Large intestine (tissue), 3 donors: Measurements from ENCODE around the gene JAKMIP1. TPM values are rescaled to one million over a fixed set of nuclear protein-coding genes. Genes with fewer than 3 reads are reported as not detected.
"Not testable (repeated sequence)": the region's sequence is repeated elsewhere in the genome, so short reads cannot be mapped to it uniquely, and the experiment has no call there.

Experiments
- DNase-seq, 2 donors: peaks; one replicate each; pipeline versions ENCODE4 v3.0.0 to v3.0.0-alpha.2; 2013
- H3K27ac ChIP-seq: one replicate; pipeline ENCODE4 v1.5.1; 2013; ENCODE audit warnings: low read length
- H3K27me3 ChIP-seq: 2 replicates; pipeline ENCODE4 v1.6.1; 2013; ENCODE audit warnings: low read length; ENCODE audit not compliant: control insufficient read depth, insufficient read depth
- H3K36me3 ChIP-seq: 2 replicates; pipeline ENCODE4 v1.6.1; 2013; ENCODE audit warnings: low read length; ENCODE audit not compliant: control insufficient read depth, insufficient read depth
- H3K4me1 ChIP-seq: one replicate; pipeline ENCODE4 v1.6.1; 2013; ENCODE audit warnings: low read length; ENCODE audit not compliant: control insufficient read depth, insufficient read depth
- H3K4me3 ChIP-seq: one replicate; pipeline ENCODE4 v1.5.1; 2013; ENCODE audit warnings: low read length
- H3K9me3 ChIP-seq: one replicate; pipeline ENCODE4 v1.6.1; 2013; ENCODE audit warnings: mild to moderate bottlenecking, low read depth, low read length, moderate library complexity; ENCODE audit not compliant: control insufficient read depth
- WGBS: methylation state at CpG from one replicate; pipeline ENCODE4 v1.1.5; 2013; ENCODE audit warnings: low lambda C conversion rate; ENCODE audit not compliant: insufficient coverage; 5-methylcytosine and 5-hydroxymethylcytosine counted together
- polyA plus RNA-seq: library from polyadenylated mRNA; unstranded; fragments of 120-200 nt; gene quantifications from one replicate; pipeline ENCODE4 v1.2.1, GENCODE V29; 2013

JAKMIP1 gene
- polyA plus RNA-seq, 1 donor = 2.1 TPM

DNA sequence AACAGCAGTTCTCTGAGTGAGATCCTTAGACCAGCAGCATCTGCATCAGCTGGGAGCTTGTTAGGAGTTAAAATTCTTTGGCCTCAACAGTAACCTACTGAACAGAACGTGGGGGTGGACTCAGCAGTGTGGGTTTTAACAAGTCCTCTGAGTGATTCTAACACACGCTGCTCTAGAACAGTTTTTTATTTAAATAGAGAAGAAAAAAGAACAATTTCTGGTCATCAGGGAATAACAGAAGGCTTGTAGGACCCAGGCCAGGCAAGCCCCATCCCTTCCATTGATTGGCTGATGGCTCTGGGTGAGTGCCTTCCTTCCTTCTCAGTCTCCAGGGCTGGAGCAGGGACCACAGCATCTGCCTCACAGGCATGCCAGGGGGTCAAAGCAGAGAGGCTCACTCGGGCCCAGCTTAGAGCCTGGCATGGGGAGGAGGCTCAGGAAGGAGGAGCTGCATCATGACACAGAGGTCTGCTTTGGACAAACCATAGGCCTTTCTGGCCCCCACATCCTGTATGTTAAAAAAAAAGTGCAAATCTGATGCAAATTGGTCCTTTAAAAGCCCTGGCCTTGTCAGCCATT, 56.7 kb downstream of the JAKMIP1 start:
- WGBS = no CpG with 5 or more reads among the region's 3 CpGs
- Histone ChIP-seq H3K36me3 (no peaks in the 10 kb centered on the region), H3K4me3 (no peak overlapping the region), H3K9me3 (no peaks in the 10 kb centered on the region), H3K4me1 (no peaks in the 10 kb centered on the region), H3K27ac (no peak overlapping the region), H3K27me3 (no peaks in the 10 kb centered on the region)
- no peak for DNase-seq

DNA sequence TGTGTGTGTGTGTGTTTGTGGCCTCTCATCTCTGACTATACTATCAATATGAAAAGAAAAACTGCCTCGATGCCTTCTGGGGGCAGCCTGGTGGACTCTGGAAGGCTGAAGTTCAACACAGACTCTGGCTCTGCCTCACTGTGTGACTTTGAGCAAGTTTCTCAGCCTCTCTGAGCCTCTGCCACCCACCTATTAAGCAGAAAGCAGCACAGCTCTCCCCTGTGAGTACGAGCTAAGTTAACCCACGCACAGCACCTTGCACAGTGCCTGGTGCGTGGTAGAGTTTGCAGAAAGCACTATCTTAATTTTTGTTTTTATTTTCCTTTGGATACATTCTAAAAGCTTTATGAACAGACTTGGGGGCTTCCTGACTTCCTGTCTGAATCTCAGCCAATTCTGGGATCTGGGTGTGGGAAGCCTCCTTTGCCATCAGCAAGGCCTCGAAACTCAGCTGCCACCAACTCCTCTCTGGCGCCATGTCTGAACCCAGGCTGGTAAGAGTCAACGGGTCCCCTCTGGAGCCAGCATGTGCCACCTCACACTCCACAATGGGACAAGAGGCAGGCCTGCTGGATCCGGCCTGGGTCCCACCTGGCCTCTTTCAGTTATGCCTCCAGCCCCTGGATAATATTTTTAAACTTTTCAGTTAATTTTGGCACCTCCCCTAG, 57.3 kb downstream of the JAKMIP1 start:
- Histone ChIP-seq H3K36me3 (no peaks in the 10 kb centered on the region), H3K27ac (no peak overlapping the region), H3K4me3 (no peak overlapping the region), H3K4me1 (no peaks in the 10 kb centered on the region), H3K27me3 (no peaks in the 10 kb centered on the region), H3K9me3 (no peaks in the 10 kb centered on the region)
- no peak for DNase-seq
- WGBS = no CpG with 5 or more reads among the region's 8 CpGs

DNA sequence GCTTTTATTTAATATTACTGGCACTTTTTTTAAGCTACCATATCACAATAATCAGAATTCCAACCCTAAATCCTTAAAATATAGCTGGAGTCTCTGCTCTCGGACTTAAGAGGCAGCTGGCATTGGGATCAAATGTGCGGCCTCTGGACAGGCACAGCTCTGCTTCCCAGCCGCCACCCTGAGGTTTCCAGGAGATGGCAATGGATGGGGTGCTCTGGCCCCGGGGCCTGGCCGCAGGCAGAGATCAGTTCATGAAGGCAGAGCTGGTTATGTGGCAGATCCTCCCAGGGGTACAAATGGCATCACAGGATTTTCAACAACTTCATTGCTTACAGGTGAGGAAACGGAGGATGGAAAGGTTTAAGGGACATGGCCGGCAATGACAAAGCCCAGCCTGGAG, 57.8 kb downstream of the JAKMIP1 start:
- no peaks in the 10 kb centered on the region for H3K4me1 ChIP-seq
- H3K9me3 ChIP-seq = no peaks in the 10 kb centered on the region
- H3K36me3 ChIP-seq = no peaks in the 10 kb centered on the region
- no peak overlapping the region for H3K27ac ChIP-seq
- no peak overlapping the region for H3K4me3 ChIP-seq
- H3K27me3 ChIP-seq = no peaks in the 10 kb centered on the region
- no peak for DNase-seq
- no CpG with 5 or more reads among the region's 7 CpGs for WGBS

DNA sequence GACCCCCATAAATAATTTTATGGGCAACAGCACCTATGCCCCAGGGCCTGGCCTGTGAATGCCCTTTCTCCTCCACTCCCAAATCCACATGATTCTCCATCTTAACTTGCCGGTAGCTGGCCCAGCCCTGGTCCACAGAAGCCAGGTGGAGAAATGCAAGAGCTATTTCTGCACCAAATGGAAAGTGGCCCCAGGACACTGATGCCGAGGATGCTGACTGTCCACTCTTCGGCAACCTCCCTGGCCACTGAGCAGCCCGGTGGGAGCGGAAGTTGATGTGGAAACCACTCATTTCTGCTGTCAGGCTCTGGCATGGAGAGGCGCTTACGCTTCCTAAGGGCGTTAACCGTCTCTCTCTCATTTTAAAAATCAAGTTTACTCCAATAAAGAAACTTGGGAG, 58.8 kb downstream of the JAKMIP1 start:
- Histone ChIP-seq H3K4me1 (no peaks in the 10 kb centered on the region), H3K36me3 (no peaks in the 10 kb centered on the region), H3K4me3 (no peak overlapping the region), H3K27ac (no peak overlapping the region), H3K9me3 (no peaks in the 10 kb centered on the region), H3K27me3 (no peaks in the 10 kb centered on the region)
- DNase-seq = no peak
- 95% methylated on average over 4 of the region's 9 CpGs for WGBS

- not testable (repeated sequence) for H3K4me1 ChIP-seq, H3K9me3 ChIP-seq, DNase-seq, H3K27me3 ChIP-seq, H3K4me3 ChIP-seq, H3K36me3 ChIP-seq, H3K27ac ChIP-seq
- whole genome bisulfite sequencing = no CpG with 5 or more reads among the region's 14 CpGs
These were observed 59.3 kb downstream of the JAKMIP1 start for GRCh38 chr4:6141021-6141420.

DNA sequence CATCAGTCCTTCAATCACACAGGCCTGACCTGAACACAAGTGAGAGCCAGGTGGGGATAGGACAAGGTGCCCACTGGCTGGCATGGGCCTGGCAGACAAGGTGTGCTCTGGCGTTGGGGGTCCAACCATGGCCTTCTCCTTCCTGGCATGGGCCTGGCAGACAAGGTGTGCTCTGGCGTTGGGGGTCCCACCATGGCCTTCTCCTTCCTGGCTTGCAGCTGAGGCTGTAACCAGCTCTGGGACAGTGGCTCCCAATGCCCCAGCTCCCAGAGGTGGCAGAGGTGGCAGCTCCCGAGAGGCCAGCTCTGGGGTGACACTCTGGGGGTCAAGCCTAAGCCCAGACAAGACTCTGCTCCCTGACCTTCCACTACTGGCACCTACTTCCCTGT, 62.6 kb downstream of the JAKMIP1 start:
- H3K4me1 ChIP-seq = no peaks in the 10 kb centered on the region
- no peaks in the 10 kb centered on the region for H3K9me3 ChIP-seq
- no CpG with 5 or more reads among the region's 3 CpGs for WGBS
- no peak overlapping the region for H3K27ac ChIP-seq
- H3K27me3 ChIP-seq = no peaks in the 10 kb centered on the region
- no peak overlapping the region for H3K4me3 ChIP-seq
- no peak for DNase-seq
- no peaks in the 10 kb centered on the region for H3K36me3 ChIP-seq

DNA sequence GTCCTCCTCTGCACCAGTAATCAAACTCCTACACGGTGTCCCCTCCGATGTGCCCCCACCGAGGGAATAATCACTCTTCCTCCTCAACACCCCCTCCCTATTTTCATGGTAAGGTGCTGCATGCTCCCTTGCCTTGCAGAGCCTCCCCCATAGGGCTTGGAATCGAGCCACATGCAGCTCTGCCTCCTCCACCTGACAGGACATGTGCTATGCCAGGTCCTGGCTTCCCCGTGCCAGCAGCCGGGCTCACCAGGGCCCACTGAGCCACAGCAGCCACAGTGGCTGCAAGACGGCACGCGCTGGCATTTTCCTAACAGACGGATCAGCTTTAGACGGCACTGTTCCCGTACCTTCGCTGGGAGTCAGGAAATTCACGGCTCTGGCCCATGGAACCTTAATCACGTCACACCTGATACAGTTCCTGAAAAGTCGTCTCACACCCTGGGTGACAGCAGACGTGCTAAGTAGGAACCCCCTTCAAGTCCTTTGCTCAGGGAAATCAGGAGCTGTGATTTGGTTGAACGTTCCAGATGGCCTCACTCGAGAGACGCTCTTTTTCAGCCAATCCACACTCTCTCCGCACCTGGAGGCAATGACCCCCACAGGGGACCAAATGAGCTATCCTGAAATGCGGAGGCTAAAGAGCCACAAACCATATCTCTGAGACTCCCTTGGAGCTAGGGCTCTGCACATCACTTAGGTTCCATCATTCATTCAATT, 63.2 kb downstream of the JAKMIP1 start:
- no CpG with 5 or more reads among the region's 22 CpGs for WGBS
- Histone ChIP-seq H3K27me3 (no peaks in the 10 kb centered on the region), H3K27ac (no peak overlapping the region), H3K36me3 (no peaks in the 10 kb centered on the region), H3K9me3 (no peaks in the 10 kb centered on the region), H3K4me1 (no peaks in the 10 kb centered on the region), H3K4me3 (no peak overlapping the region)
- DNase-seq = no peak

DNA sequence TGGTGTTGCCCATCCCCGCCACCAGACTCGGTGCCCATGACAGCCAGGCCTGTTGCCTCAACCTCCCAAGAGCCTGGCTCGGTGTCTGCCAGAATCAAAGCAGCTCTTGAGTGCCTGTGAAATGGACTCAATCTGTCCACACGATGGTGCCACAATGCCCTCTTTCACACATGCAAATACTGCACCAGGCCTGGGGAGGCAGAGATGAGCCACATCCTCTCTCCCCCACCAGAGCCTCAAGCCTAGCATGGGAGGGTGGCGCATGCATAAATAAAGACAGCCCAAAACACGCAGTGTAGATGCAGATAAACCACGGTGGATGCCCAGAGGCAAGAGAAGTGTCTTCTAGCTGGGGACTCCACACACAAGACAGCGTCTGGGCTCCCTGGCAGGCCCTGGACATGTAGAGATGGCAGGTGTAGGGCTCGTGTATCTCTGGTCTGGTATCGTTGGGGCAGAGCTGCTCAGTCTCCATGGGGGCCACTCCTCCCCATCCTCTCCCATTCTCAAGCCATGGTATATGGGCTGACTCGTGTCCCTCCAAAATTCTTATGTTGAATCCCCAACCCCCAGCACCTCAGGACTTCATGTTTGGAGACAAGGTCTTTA, 65.6 kb downstream of the JAKMIP1 start:
- no peak for DNase-seq
- H3K9me3 ChIP-seq = no peaks in the 10 kb centered on the region
- H3K27ac ChIP-seq = no peak overlapping the region
- no peaks in the 10 kb centered on the region for H3K27me3 ChIP-seq
- H3K4me1 ChIP-seq = no peaks in the 10 kb centered on the region
- WGBS = no CpG with 5 or more reads among the region's 11 CpGs
- no peaks in the 10 kb centered on the region for H3K36me3 ChIP-seq
- H3K4me3 ChIP-seq = no peak overlapping the region

DNA sequence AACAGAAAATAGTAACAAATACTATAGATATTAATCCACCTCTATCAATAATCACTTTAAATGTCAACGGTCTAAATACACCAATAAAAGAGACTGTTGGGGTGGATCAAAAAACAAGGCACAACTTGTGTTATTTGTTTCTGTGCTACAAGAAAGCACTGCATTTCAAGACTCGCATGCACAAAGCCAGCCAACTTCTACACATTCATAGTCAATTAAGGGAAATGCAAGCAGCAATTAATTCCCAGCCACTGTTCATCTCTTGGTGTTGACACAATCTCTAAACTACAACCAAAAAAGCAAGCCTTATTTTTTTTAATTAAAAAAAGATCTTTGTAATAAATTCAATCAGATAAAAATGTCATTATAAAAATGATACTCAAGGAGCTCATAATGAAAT, 67.6 kb downstream of the JAKMIP1 start:
- no peak for DNase-seq
- no CpG with 5 or more reads among the region's 2 CpGs for WGBS
- Histone ChIP-seq H3K4me1 (no peaks in the 10 kb centered on the region), H3K27ac (no peak overlapping the region), H3K27me3 (no peaks in the 10 kb centered on the region), H3K36me3 (no peaks in the 10 kb centered on the region), H3K4me3 (no peak overlapping the region), H3K9me3 (no peaks in the 10 kb centered on the region)

DNA sequence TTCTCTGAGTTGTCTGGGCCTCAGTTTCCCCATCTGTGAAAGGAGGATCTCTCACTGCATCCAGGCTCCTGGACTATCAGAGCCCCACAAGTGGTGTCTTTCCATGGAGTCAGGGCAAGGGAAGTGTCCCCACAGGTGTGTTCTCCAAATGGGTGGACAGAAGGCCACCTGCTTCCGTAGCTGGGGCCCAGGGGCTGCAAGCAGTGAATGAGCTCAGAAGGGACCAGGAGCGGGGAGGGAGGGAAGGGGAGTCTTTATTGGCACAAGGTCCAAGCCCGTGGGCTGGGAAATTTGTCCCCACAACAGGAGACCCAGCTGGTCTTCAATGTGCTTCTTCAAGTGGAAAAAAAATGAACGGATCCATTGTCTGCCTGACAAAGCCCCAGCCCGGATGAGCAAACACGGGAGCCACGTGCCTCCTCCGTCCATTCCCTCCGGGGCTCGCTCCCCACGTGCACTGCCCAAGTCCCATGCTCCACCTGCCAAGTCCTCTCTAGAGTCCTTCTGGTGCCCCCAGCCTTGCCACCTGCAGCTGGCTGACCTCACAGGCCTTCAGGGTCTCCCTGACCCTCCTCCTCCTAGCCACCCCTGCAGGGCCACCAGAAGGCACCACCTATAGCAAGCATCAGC, 72.0 kb downstream of the JAKMIP1 start:
- H3K27ac ChIP-seq = no peak overlapping the region
- H3K36me3 ChIP-seq = no peaks in the 10 kb centered on the region
- H3K27me3 ChIP-seq = no peaks in the 10 kb centered on the region
- no CpG with 5 or more reads among the region's 11 CpGs for WGBS
- H3K4me1 ChIP-seq = no peaks in the 10 kb centered on the region
- DNase-seq = no peak
- H3K4me3 ChIP-seq = no peak overlapping the region
- peaks cover 9% of the 10 kb centered on the region for H3K9me3 ChIP-seq
